Thyroid gland (tissue), 4 donors: ENCODE results near the gene SHISA7.

Experiments used
- CTCF ChIP-seq, 6 experiments: fragments of 200-600 bp in 3 of 6; fragments of 450-650 bp in 3 of 6; sonication (generic) in 3 of 6; IDR thresholded peaks; one replicate each; pipeline ENCODE4 v1.5.1; 2016 to 2019; ENCODE audit warnings: antibody characterized with exemption in 6 of 6, mild to moderate bottlenecking in 2 of 6, inconsistent platforms in 1 of 6, moderate library complexity in 1 of 6
- POLR2A ChIP-seq, 2 donors: fragments of 450-650 bp; IDR thresholded peaks; one replicate each; pipeline ENCODE4 v1.6.1; 2017; ENCODE audit warnings: antibody characterized with exemption in 2 of 2, mild to moderate bottlenecking in 2 of 2, moderate library complexity in 1 of 2

- TF ChIP-seq CTCF (IDR thresholded peaks at IDR 0.05) (peak in 1 of 6 experiments; percentile 46), POLR2A (IDR thresholded peaks at IDR 0.05) (no peak)
These were observed 24.9 kb upstream of the SHISA7 start for GRCh38 chr19:55468054-55468393.
